Limb (tissue), 2 donors: Measurements from ENCODE around the gene ZSCAN10.
"Not testable (repeated sequence)": the region's sequence is repeated elsewhere in the genome, so short reads cannot be mapped to it uniquely, and the experiment has no call there.

ENCODE experiments used
- DNase-seq, 2 donors: peaks; one replicate each; pipeline ENCODE4 v3.0.0-alpha.2; 2016; ENCODE audit errors: extremely low spot score in 2 of 2

ZSCAN10 gene

GRCh38 chr16:3085868-3086595, 13.1 kb downstream of the ZSCAN10 start:
- DNase-seq, result no peak

- no peak for DNase-seq
Observed at GRCh38 chr16:3084969-3085670, 14.0 kb downstream of the ZSCAN10 start.

- no peak for DNase-seq
Observed at GRCh38 chr16:3084491-3084890, 14.6 kb downstream of the ZSCAN10 start.

- not testable (repeated sequence) for DNase-seq
Observed at GRCh38 chr16:3083408-3083807, 15.7 kb downstream of the ZSCAN10 start.

GRCh38 chr16:3081957-3082356, 17.1 kb downstream of the ZSCAN10 start:
- DNase-seq, result not testable (repeated sequence)

GRCh38 chr16:3080024-3080423, 19.1 kb downstream of the ZSCAN10 start:
- DNase-seq, result no peak

GRCh38 chr16:3076577-3076976, 22.5 kb downstream of the ZSCAN10 start:
- no peak for DNase-seq

- DNase-seq, result not testable (repeated sequence)
Observed at GRCh38 chr16:3075946-3076345, 23.1 kb downstream of the ZSCAN10 start.

GRCh38 chr16:3075523-3075915, 23.6 kb downstream of the ZSCAN10 start:
- no peak for DNase-seq

- DNase-seq, result no peak
Observed at GRCh38 chr16:3074860-3075522, 24.1 kb downstream of the ZSCAN10 start.

- DNase-seq, result no peak
Observed at GRCh38 chr16:3073448-3073847, 25.6 kb downstream of the ZSCAN10 start.

GRCh38 chr16:3072576-3073263, 26.4 kb downstream of the ZSCAN10 start:
- DNase-seq, result not testable (repeated sequence)

- DNase-seq, result not testable (repeated sequence)
Observed at GRCh38 chr16:3072148-3072547, 26.9 kb downstream of the ZSCAN10 start.

GRCh38 chr16:3071655-3072054, 27.4 kb downstream of the ZSCAN10 start:
- DNase-seq, result no peak

GRCh38 chr16:3070608-3071111, 28.4 kb downstream of the ZSCAN10 start:
- no peak for DNase-seq

GRCh38 chr16:3069146-3069545, 29.9 kb downstream of the ZSCAN10 start:
- DNase-seq, result not testable (repeated sequence)

GRCh38 chr16:3068487-3068886, 30.6 kb downstream of the ZSCAN10 start:
- no peak for DNase-seq

- DNase-seq, result no peak
Observed at GRCh38 chr16:3066440-3066748, 32.7 kb downstream of the ZSCAN10 start.

- DNase-seq, result no peak
Observed at GRCh38 chr16:3065742-3066439, 33.2 kb downstream of the ZSCAN10 start.

- peak in 1 of 2 donors; percentile 46 for DNase-seq
Observed at GRCh38 chr16:3065069-3065741, 33.9 kb downstream of the ZSCAN10 start, which contains the start of gene IL32. IL32 (plus strand) TSS chr16:3065640; CDS start chr16:3065812, 172 bp downstream.
